ENCODE measurements around the gene C1orf105. TPM values are rescaled to one million over a fixed set of nuclear protein-coding genes. Genes with fewer than 3 reads are reported as not detected.

Gene C1orf105
- total RNA-seq, 2 donors from 2014 or later: not detected

DNA sequence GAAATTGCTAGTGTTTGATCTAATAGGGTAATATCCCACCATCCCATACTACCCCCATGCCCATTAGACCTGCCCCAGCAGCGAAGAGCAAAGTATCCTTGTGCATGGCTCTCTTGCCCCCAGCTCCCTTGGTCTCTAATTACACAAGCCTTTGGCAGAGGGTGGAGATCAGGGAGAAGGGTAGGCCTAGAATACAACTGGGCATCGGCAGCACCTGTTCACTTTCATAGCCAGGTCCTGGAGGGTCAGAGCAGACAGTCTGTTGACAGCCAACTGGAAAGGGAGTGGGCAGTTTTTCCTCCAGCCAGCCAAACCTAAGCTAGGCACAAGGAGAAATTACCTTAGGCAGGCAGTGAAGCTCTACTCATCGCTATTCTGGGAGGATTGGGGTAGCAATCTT lies 26.1 kb downstream of the C1orf105 start:
- no peaks in the 10 kb centered on the region for H3K9me3 ChIP-seq
- 67 to 74% methylated on average over 3 of the region's 3 CpGs for WGBS, 2 donors
- peaks cover 35% of the 10 kb centered on the region for H3K4me1 ChIP-seq
- DNase-seq (peak in 2 of 4 donors; percentile 25 to 28), ATAC-seq (no peak)
- no peaks in the 10 kb centered on the region for H3K27me3 ChIP-seq
- no peaks in the 10 kb centered on the region for H3K36me3 ChIP-seq (replicated peaks in 1 of 2; ENCODE audit: insufficient read depth in 1 of 2, low read depth in 2 of 2)
- intact Hi-C loops (cut with DNase I): no loop called here
- TF ChIP-seq, protein P1, sequence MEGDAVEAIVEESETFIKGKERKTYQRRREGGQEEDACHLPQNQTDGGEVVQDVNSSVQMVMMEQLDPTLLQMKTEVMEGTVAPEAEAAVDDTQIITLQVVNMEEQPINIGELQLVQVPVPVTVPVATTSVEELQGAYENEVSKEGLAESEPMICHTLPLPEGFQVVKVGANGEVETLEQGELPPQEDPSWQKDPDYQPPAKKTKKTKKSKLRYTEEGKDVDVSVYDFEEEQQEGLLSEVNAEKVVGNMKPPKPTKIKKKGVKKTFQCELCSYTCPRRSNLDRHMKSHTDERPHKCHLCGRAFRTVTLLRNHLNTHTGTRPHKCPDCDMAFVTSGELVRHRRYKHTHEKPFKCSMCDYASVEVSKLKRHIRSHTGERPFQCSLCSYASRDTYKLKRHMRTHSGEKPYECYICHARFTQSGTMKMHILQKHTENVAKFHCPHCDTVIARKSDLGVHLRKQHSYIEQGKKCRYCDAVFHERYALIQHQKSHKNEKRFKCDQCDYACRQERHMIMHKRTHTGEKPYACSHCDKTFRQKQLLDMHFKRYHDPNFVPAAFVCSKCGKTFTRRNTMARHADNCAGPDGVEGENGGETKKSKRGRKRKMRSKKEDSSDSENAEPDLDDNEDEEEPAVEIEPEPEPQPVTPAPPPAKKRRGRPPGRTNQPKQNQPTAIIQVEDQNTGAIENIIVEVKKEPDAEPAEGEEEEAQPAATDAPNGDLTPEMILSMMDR (IDR thresholded peaks at IDR 0.05): no peak
- no peak for TF ChIP-seq POLR2A (IDR thresholded peaks at IDR 0.05)
- no peak overlapping the region for H3K4me3 ChIP-seq
- no peak overlapping the region for H3K27ac ChIP-seq

DNA sequence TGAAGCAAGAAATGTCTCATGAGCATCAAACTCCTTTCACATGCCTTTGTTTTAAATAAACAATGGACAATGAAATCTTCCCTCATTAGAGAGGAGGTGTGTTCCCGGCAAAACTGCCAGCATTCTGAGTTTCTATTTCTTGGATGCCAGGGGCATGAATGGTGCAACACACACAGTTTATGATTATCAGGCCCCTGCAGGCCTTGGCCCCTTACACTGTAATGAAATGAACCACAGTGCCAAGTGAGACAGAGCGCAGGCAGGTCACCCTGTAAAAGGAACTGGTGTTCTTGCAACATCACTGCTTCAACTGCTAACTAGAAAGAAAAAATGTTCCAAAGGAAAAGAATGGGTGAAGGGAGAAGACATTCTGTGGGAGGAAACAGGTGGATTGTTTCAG lies 27.2 kb downstream of the C1orf105 start:
- TF ChIP-seq, protein P1 (IDR thresholded peaks at IDR 0.05): no peak
- no peak for TF ChIP-seq POLR2A (IDR thresholded peaks at IDR 0.05)
- no peak overlapping the region for H3K27ac ChIP-seq
- DNase-seq: no peak
- no peaks in the 10 kb centered on the region for H3K27me3 ChIP-seq
- ATAC-seq: no peak
- H3K9me3 ChIP-seq: no peaks in the 10 kb centered on the region
- no peak overlapping the region for H3K4me3 ChIP-seq
- peaks cover 43% of the 10 kb centered on the region for H3K4me1 ChIP-seq
- 46 to 74% methylated on average over 2 of the region's 2 CpGs for WGBS, 2 donors
- no peaks in the 10 kb centered on the region for H3K36me3 ChIP-seq (replicated peaks in 1 of 2; ENCODE audit: insufficient read depth in 1 of 2, low read depth in 2 of 2)
- intact Hi-C loops (cut with DNase I): no loop called here

DNA sequence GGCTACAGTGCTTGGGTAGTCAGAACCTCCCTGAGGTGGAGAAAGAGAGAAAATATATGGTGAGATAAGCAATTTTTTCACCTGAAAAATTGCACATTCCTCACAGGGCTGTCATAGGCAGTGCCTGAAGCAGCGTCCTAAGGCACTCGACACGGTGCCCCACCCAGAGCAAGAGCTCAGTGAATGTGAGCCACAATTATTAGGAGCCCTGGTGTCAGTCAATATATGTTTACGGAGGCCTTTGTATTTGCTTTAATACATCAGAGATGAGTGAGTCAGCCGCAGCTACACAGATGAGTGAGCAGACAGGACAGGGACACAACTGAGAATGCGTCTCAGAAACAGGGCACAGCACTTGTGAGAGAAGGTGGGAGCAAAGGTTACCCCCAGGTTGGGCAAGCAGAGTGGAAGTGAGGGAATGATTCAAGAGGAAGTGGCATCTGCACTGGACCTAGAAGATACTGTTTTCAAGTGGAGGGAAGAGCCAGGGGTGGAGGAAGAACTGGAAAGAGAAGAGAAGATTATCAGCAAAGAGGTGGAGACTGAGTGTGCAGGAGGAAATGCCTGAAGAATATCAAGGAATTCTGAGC lies 28.6 kb downstream of the C1orf105 start:
- Histone ChIP-seq H3K27me3 (no peaks in the 10 kb centered on the region), H3K4me3 (no peak overlapping the region), H3K27ac (no peak overlapping the region), H3K9me3 (no peaks in the 10 kb centered on the region), H3K36me3 (replicated peaks in 1 of 2; ENCODE audit: insufficient read depth in 1 of 2, low read depth in 2 of 2) (no peaks in the 10 kb centered on the region), H3K4me1 (peaks cover 49% of the 10 kb centered on the region)
- ATAC-seq (no peak), DNase-seq (peak in 1 of 4 donors; percentile 13)
- WGBS, 2 donors: 55 to 61% methylated on average over 6 of the region's 6 CpGs
- TF ChIP-seq POLR2A (IDR thresholded peaks at IDR 0.05): no peak
- TF ChIP-seq, protein P1 (IDR thresholded peaks at IDR 0.05): no peak
- intact Hi-C loops (cut with DNase I): no loop called here

DNA sequence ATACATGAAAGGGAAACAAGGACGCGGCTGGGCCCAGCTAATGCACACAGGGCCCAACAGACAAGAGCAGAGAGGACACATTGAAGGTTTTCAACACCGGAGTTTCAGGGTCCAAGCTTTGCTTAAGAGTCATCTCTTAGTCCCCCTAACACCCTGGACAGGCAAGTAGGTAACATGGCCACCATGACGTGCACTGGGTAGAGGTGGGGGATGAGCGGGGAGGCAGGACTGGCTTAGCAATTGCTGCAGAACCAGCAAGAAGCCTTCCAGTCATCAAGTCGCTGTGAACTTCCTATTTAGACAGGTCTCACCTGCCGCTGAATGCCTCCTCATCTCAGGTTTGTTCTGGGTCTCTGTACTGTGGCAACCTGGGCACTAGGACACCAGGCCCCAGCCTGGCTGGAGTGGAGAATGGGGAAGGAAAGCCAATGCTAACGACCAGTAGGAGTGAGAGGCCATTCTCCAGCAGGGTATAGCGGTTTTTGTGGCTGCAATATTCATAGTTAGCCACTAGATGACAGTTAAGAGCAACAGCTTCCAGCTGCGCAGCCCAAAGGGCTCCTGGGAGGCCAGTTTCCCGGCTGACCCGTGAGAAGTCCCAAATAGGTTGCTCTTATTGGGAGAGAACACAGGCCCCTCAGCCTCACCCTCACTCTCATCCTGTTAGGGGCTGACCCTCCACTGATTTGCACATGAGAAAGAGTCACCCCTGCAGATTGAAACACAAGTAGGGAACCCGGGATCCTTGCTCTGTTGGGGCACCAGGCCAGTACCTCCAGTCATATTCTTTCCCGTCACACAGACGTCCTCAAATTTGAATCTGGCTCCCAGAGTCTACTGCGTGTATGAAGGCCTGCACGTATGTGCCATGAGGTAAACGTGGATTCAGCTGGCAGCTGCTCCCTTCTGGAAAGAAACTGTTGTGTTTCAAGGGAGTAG lies 29.4 kb downstream of the C1orf105 start:
- DNase-seq (peak; percentile 68 to 76 (median 72)), ATAC-seq (peak; percentile 86)
- TF ChIP-seq POLR2A (IDR thresholded peaks at IDR 0.05): no peak
- TF ChIP-seq, protein P1 (IDR thresholded peaks at IDR 0.05): peak; percentile 77 to 96 (median 92)
- Histone ChIP-seq H3K36me3 (replicated peaks in 1 of 2; ENCODE audit: insufficient read depth in 1 of 2, low read depth in 2 of 2) (no peaks in the 10 kb centered on the region), H3K27ac (peak overlapping the region; percentile 62 to 84 (median 71)), H3K9me3 (no peaks in the 10 kb centered on the region), H3K27me3 (no peaks in the 10 kb centered on the region), H3K4me3 (no peak overlapping the region), H3K4me1 (peaks cover 51% of the 10 kb centered on the region)
- intact Hi-C loops (cut with DNase I): no loop called here
- 29 to 45% methylated on average over 18 of the region's 18 CpGs for WGBS, 2 donors
